Measurements from ENCODE around the gene ZC3H7A. TPM values are rescaled to one million over a fixed set of nuclear protein-coding genes. Genes with fewer than 3 reads are reported as not detected.

ZC3H7A gene
- total RNA-seq, 1 donor from 2014 or later: 79.6 TPM

- no peak for TF ChIP-seq CTCF (IDR thresholded peaks at IDR 0.05)
- Mint-ChIP-seq H3K27me3 (ENCODE audit: unreplicated experiment) (no peaks in the 10 kb centered on the region), H3K9me3 (ENCODE audit: unreplicated experiment) (no peaks in the 10 kb centered on the region), H3K4me1 (ENCODE audit: unreplicated experiment) (peaks cover 67% of the 10 kb centered on the region), H3K4me3 (ENCODE audit: unreplicated experiment) (peak overlapping the region; percentile 72), H3K27ac (ENCODE audit: unreplicated experiment) (peak overlapping the region; percentile 98), H3K36me3 (ENCODE audit: unreplicated experiment) (peaks cover 10% of the 10 kb centered on the region)
- DNase-seq (ENCODE audit: extremely low spot score, unreplicated experiment): no peak
These were observed 13.1 kb downstream of the ZC3H7A start for GRCh38 chr16:11784038-11784369.

GRCh38 chr16:11783319-11784037 is 13.6 kb downstream of the ZC3H7A start:
- peaks cover 10% of the 10 kb centered on the region for H3K36me3 Mint-ChIP-seq (ENCODE audit: unreplicated experiment)
- H3K27me3 Mint-ChIP-seq (ENCODE audit: unreplicated experiment): no peaks in the 10 kb centered on the region
- peak overlapping the region; percentile 98 for H3K27ac Mint-ChIP-seq (ENCODE audit: unreplicated experiment)
- no peak for DNase-seq (ENCODE audit: extremely low spot score, unreplicated experiment)
- no peak for TF ChIP-seq CTCF (IDR thresholded peaks at IDR 0.05)
- peaks cover 67% of the 10 kb centered on the region for H3K4me1 Mint-ChIP-seq (ENCODE audit: unreplicated experiment)
- H3K9me3 Mint-ChIP-seq (ENCODE audit: unreplicated experiment): no peaks in the 10 kb centered on the region
- H3K4me3 Mint-ChIP-seq (ENCODE audit: unreplicated experiment): peak overlapping the region; percentile 72

- DNase-seq (ENCODE audit: extremely low spot score, unreplicated experiment): no peak
- Mint-ChIP-seq H3K27me3 (ENCODE audit: unreplicated experiment) (no peaks in the 10 kb centered on the region), H3K4me3 (ENCODE audit: unreplicated experiment) (peak overlapping the region; percentile 72), H3K4me1 (ENCODE audit: unreplicated experiment) (peaks cover 55% of the 10 kb centered on the region), H3K9me3 (ENCODE audit: unreplicated experiment) (no peaks in the 10 kb centered on the region), H3K27ac (ENCODE audit: unreplicated experiment) (peak overlapping the region; percentile 98), H3K36me3 (ENCODE audit: unreplicated experiment) (peaks cover 13% of the 10 kb centered on the region)
- no peak for TF ChIP-seq CTCF (IDR thresholded peaks at IDR 0.05)
These were observed 15.3 kb downstream of the ZC3H7A start for GRCh38 chr16:11781773-11782172.

- H3K27ac Mint-ChIP-seq (ENCODE audit: unreplicated experiment): peak overlapping the region; percentile 98
- no peak overlapping the region for H3K4me3 Mint-ChIP-seq (ENCODE audit: unreplicated experiment)
- H3K36me3 Mint-ChIP-seq (ENCODE audit: unreplicated experiment): peaks cover 17% of the 10 kb centered on the region
- no peak for DNase-seq (ENCODE audit: extremely low spot score, unreplicated experiment)
- H3K4me1 Mint-ChIP-seq (ENCODE audit: unreplicated experiment): peaks cover 49% of the 10 kb centered on the region
- no peak for TF ChIP-seq CTCF (IDR thresholded peaks at IDR 0.05)
- H3K9me3 Mint-ChIP-seq (ENCODE audit: unreplicated experiment): no peaks in the 10 kb centered on the region
- H3K27me3 Mint-ChIP-seq (ENCODE audit: unreplicated experiment): no peaks in the 10 kb centered on the region
These were observed 15.9 kb downstream of the ZC3H7A start for GRCh38 chr16:11780991-11781680.

- DNase-seq (ENCODE audit: extremely low spot score, unreplicated experiment): no peak
- Mint-ChIP-seq H3K27ac (ENCODE audit: unreplicated experiment) (no peak overlapping the region), H3K36me3 (ENCODE audit: unreplicated experiment) (peaks cover 26% of the 10 kb centered on the region), H3K4me1 (ENCODE audit: unreplicated experiment) (peaks cover 35% of the 10 kb centered on the region), H3K27me3 (ENCODE audit: unreplicated experiment) (no peaks in the 10 kb centered on the region), H3K9me3 (ENCODE audit: unreplicated experiment) (no peaks in the 10 kb centered on the region), H3K4me3 (ENCODE audit: unreplicated experiment) (no peak overlapping the region)
- no peak for TF ChIP-seq CTCF (IDR thresholded peaks at IDR 0.05)
These were observed 18.0 kb downstream of the ZC3H7A start for GRCh38 chr16:11779074-11779473.

Measured in osteocyte (in vitro differentiated cells).